ENCODE data around the gene DOC2B.

GRCh38 chr17:165939-166338 lies 15.5 kb downstream of the DOC2B start:
- TF ChIP-seq, protein P1, sequence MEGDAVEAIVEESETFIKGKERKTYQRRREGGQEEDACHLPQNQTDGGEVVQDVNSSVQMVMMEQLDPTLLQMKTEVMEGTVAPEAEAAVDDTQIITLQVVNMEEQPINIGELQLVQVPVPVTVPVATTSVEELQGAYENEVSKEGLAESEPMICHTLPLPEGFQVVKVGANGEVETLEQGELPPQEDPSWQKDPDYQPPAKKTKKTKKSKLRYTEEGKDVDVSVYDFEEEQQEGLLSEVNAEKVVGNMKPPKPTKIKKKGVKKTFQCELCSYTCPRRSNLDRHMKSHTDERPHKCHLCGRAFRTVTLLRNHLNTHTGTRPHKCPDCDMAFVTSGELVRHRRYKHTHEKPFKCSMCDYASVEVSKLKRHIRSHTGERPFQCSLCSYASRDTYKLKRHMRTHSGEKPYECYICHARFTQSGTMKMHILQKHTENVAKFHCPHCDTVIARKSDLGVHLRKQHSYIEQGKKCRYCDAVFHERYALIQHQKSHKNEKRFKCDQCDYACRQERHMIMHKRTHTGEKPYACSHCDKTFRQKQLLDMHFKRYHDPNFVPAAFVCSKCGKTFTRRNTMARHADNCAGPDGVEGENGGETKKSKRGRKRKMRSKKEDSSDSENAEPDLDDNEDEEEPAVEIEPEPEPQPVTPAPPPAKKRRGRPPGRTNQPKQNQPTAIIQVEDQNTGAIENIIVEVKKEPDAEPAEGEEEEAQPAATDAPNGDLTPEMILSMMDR (IDR thresholded peaks at IDR 0.05), result no peak
- TF ChIP-seq POLR2A (IDR thresholded peaks at IDR 0.05), result no peak
